GM23338 (cell line): ENCODE results near the gene HJURP. TPM values are rescaled to one million over a fixed set of nuclear protein-coding genes. Genes with fewer than 3 reads are reported as not detected.

Experiments
- ATAC-seq: fragments of 200-7000 bp; cut with Tn5 transposase; 3 replicates; pipeline ENCODE4 v1.9.1; 2020
- DNase-seq: peaks from one replicate; pipeline ENCODE4 v3.0.0-alpha.2; 2015; ENCODE audit warnings: low spot score
- H2AFZ ChIP-seq: fragments of 200-600 bp; sonication (generic); 2 replicates; pipeline ENCODE4 v1.8.0; 2016; ENCODE audit warnings: antibody characterized with exemption, mild to moderate bottlenecking, moderate library complexity
- H3F3A ChIP-seq: fragments of 200-600 bp; sonication (generic); replicated peaks from 2 replicates; pipeline ENCODE4 v1.8.0; 2017; ENCODE audit warnings: antibody characterized with exemption, mixed run types, low read depth
- H3K27ac ChIP-seq: fragments of 200-600 bp; sonication (generic); 2 replicates; pipeline ENCODE4 v1.6.1; 2016; ENCODE audit warnings: low read depth
- H3K27me3 ChIP-seq: fragments of 200-600 bp; sonication (generic); 2 replicates; pipeline ENCODE4 v1.8.0; 2016; ENCODE audit warnings: mild to moderate bottlenecking, mixed run types, moderate library complexity; ENCODE audit not compliant: insufficient read depth
- H3K36me3 ChIP-seq: fragments of 200-600 bp; sonication (generic); 2 replicates; pipeline ENCODE4 v1.8.0; 2016; ENCODE audit warnings: mild to moderate bottlenecking; ENCODE audit not compliant: insufficient read depth
- H3K4me1 ChIP-seq: fragments of 200-600 bp; sonication (generic); 2 replicates; pipeline ENCODE4 v1.8.0; 2016; ENCODE audit warnings: mild to moderate bottlenecking, moderate library complexity; ENCODE audit not compliant: insufficient read depth
- H3K4me2 ChIP-seq: fragments of 200-600 bp; sonication (generic); 2 replicates; pipeline ENCODE4 v1.7.1; 2017; ENCODE audit warnings: mixed run types
- H3K4me3 ChIP-seq: fragments of 200-600 bp; sonication (generic); 2 replicates; pipeline ENCODE4 v1.6.1; 2016; ENCODE audit warnings: mixed run types
- H3K79me2 ChIP-seq: fragments of 200-600 bp; sonication (generic); replicated peaks from 2 replicates; pipeline ENCODE4 v1.8.0; 2017; ENCODE audit warnings: mild to moderate bottlenecking; ENCODE audit not compliant: insufficient read depth
- H3K9me2 ChIP-seq: fragments of 200-600 bp; sonication (generic); 2 replicates; pipeline ENCODE4 v1.8.0; 2017; ENCODE audit not compliant: insufficient read depth
- H4K20me1 ChIP-seq: fragments of 200-600 bp; sonication (generic); replicated peaks from 2 replicates; pipeline ENCODE4 v1.8.0; 2017; ENCODE audit warnings: mild to moderate bottlenecking; ENCODE audit not compliant: insufficient read depth
- H3K27ac Mint-ChIP-seq: 2 replicates; pipeline ENCODE4 v1.8.0; 2020; ENCODE audit warnings: inconsistent platforms, mild to moderate bottlenecking, moderate library complexity, mixed read lengths
- H3K27me3 Mint-ChIP-seq: 3 replicates; pipeline ENCODE4 v1.8.0; 2022; ENCODE audit warnings: low read depth, mild to moderate bottlenecking, moderate library complexity, mixed read lengths, inconsistent platforms; ENCODE audit not compliant: insufficient read depth, poor library complexity
- H3K36me3 Mint-ChIP-seq: 3 replicates; pipeline ENCODE4 v1.8.0; 2021; ENCODE audit warnings: low read depth, mild to moderate bottlenecking, inconsistent platforms, moderate library complexity, mixed read lengths
- H3K4me1 Mint-ChIP-seq: 3 replicates; pipeline ENCODE4 v1.8.0; 2020; ENCODE audit warnings: mild to moderate bottlenecking, inconsistent platforms, mixed read lengths
- H3K4me3 Mint-ChIP-seq: 3 replicates; pipeline ENCODE4 v1.8.0; 2021; ENCODE audit warnings: moderate library complexity, mild to moderate bottlenecking, inconsistent platforms, mixed read lengths
- H3K9me3 Mint-ChIP-seq: 3 replicates; pipeline ENCODE4 v1.8.0; 2020; ENCODE audit warnings: moderate library complexity, mild to moderate bottlenecking, inconsistent platforms, mixed read lengths
- CREB1 ChIP-seq: fragments of 250-450 bp; sonication (Bioruptor Pico); IDR thresholded peaks from 2 replicates; pipeline ENCODE4 v1.5.0; 2020; ENCODE audit warnings: low read depth, mild to moderate bottlenecking, moderate library complexity
- EZH2 ChIP-seq: fragments of 200-600 bp; sonication (generic); IDR thresholded peaks from one replicate; pipeline ENCODE4 v1.8.0; 2017; ENCODE audit warnings: antibody characterized with exemption, mild to moderate bottlenecking, low read depth; ENCODE audit not compliant: unreplicated experiment
- EZH2phosphoT487 ChIP-seq: fragments of 200-600 bp; sonication (generic); IDR thresholded peaks from one replicate; pipeline ENCODE4 v1.8.1; 2018; ENCODE audit warnings: antibody characterized with exemption; ENCODE audit not compliant: unreplicated experiment
- JUNB ChIP-seq: IDR thresholded peaks from one replicate; pipeline ENCODE4 v1.6.1; 2016; ENCODE audit warnings: antibody characterized with exemption; ENCODE audit not compliant: unreplicated experiment
- NANOG ChIP-seq: IDR thresholded peaks from 2 replicates; pipeline ENCODE4 v1.6.1; 2016; ENCODE audit warnings: antibody characterized with exemption, borderline replicate concordance
- STAT1 ChIP-seq: IDR thresholded peaks from one replicate; pipeline ENCODE4 v1.6.1; 2016; ENCODE audit warnings: antibody characterized with exemption; ENCODE audit not compliant: unreplicated experiment
- ZNF114 ChIP-seq: fragments of 250-450 bp; sonication (Bioruptor Pico); IDR thresholded peaks from 2 replicates; pipeline ENCODE4 v1.5.0; 2020; ENCODE audit warnings: mild to moderate bottlenecking, moderate library complexity
- polyA plus RNA-seq: library from polyadenylated mRNA; unstranded; fragments of >200 nt; fragmentation: Nextera tagmentation; extraction: Ambion mirVana; gene quantifications from 2 replicates; pipeline ENCODE4 v1.2.1, GENCODE V29; 2016
- total RNA-seq: library from RNA; depleted of rRNA; stranded (reverse); fragments of >200 nt; shearing (Covaris generic); gene quantifications from 2 replicates; pipeline ENCODE4 v1.2.3, GENCODE V29; 2014
- TF ChIP-seq, protein P1 (sequence below): IDR thresholded peaks from one replicate; pipeline ENCODE4 v1.6.1; 2018; ENCODE audit warnings: antibody characterized with exemption; ENCODE audit not compliant: unreplicated experiment
- TF ChIP-seq, protein P2 (sequence below): IDR thresholded peaks from 2 replicates; pipeline ENCODE4 v1.6.1; 2016; ENCODE audit warnings: antibody characterized with exemption
- TF ChIP-seq, protein P3 (sequence below), 2 experiments: fragments of 200-600 bp in 1 of 2; sonication (generic) in 1 of 2; conservative IDR thresholded peaks; 2 replicates each; pipeline versions ENCODE4 v1.5.1 to v1.6.1; 2016 to 2017; ENCODE audit warnings: antibody characterized with exemption in 2 of 2, low read depth in 2 of 2, mild to moderate bottlenecking in 2 of 2, moderate library complexity in 1 of 2
- TF ChIP-seq, protein P4 (sequence below): fragments of 250-450 bp; sonication (Bioruptor Pico); IDR thresholded peaks from 2 replicates; pipeline ENCODE4 v1.5.0; 2020; ENCODE audit warnings: mild to moderate bottlenecking, moderate library complexity

The HJURP gene
- total and polyA plus RNA-seq, 2 experiments from 2014 or later: 42.9 to 49.2 TPM

- no peaks in the 10 kb centered on the region for H3K9me2 ChIP-seq
Measured at GRCh38 chr2:233824373-233824772, 30.0 kb downstream of the HJURP start.

More at GRCh38 chr2:233824373-233824772, 30.0 kb downstream of the HJURP start:
- peak; percentile 56 for ATAC-seq
- Histone ChIP-seq H3K4me3 (no peak overlapping the region), H2AFZ (no peak overlapping the region), H3F3A (no peaks in the 10 kb centered on the region), H3K4me2 (no peak overlapping the region), H3K27me3 (no peaks in the 10 kb centered on the region), H4K20me1 (no peaks in the 10 kb centered on the region), H3K27ac (no peak overlapping the region), H3K79me2 (no peaks in the 10 kb centered on the region), H3K36me3 (no peaks in the 10 kb centered on the region), H3K4me1 (no peaks in the 10 kb centered on the region)
- TF ChIP-seq, protein P1, sequence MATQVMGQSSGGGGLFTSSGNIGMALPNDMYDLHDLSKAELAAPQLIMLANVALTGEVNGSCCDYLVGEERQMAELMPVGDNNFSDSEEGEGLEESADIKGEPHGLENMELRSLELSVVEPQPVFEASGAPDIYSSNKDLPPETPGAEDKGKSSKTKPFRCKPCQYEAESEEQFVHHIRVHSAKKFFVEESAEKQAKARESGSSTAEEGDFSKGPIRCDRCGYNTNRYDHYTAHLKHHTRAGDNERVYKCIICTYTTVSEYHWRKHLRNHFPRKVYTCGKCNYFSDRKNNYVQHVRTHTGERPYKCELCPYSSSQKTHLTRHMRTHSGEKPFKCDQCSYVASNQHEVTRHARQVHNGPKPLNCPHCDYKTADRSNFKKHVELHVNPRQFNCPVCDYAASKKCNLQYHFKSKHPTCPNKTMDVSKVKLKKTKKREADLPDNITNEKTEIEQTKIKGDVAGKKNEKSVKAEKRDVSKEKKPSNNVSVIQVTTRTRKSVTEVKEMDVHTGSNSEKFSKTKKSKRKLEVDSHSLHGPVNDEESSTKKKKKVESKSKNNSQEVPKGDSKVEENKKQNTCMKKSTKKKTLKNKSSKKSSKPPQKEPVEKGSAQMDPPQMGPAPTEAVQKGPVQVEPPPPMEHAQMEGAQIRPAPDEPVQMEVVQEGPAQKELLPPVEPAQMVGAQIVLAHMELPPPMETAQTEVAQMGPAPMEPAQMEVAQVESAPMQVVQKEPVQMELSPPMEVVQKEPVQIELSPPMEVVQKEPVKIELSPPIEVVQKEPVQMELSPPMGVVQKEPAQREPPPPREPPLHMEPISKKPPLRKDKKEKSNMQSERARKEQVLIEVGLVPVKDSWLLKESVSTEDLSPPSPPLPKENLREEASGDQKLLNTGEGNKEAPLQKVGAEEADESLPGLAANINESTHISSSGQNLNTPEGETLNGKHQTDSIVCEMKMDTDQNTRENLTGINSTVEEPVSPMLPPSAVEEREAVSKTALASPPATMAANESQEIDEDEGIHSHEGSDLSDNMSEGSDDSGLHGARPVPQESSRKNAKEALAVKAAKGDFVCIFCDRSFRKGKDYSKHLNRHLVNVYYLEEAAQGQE: no peak
- TF ChIP-seq EZH2phosphoT487: no peak
- TF ChIP-seq ZNF114 (CRISPR knock-in tag): no peak
- TF ChIP-seq NANOG: no peak
- TF ChIP-seq, protein P2, sequence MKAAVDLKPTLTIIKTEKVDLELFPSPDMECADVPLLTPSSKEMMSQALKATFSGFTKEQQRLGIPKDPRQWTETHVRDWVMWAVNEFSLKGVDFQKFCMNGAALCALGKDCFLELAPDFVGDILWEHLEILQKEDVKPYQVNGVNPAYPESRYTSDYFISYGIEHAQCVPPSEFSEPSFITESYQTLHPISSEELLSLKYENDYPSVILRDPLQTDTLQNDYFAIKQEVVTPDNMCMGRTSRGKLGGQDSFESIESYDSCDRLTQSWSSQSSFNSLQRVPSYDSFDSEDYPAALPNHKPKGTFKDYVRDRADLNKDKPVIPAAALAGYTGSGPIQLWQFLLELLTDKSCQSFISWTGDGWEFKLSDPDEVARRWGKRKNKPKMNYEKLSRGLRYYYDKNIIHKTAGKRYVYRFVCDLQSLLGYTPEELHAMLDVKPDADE: no peak
- TF ChIP-seq, protein P3, sequence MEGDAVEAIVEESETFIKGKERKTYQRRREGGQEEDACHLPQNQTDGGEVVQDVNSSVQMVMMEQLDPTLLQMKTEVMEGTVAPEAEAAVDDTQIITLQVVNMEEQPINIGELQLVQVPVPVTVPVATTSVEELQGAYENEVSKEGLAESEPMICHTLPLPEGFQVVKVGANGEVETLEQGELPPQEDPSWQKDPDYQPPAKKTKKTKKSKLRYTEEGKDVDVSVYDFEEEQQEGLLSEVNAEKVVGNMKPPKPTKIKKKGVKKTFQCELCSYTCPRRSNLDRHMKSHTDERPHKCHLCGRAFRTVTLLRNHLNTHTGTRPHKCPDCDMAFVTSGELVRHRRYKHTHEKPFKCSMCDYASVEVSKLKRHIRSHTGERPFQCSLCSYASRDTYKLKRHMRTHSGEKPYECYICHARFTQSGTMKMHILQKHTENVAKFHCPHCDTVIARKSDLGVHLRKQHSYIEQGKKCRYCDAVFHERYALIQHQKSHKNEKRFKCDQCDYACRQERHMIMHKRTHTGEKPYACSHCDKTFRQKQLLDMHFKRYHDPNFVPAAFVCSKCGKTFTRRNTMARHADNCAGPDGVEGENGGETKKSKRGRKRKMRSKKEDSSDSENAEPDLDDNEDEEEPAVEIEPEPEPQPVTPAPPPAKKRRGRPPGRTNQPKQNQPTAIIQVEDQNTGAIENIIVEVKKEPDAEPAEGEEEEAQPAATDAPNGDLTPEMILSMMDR (conservative IDR thresholded peaks at IDR 0.05; ENCODE audit: low read depth in 2 of 2): no peak
- no peak for TF ChIP-seq CREB1 (CRISPR knock-in tag)
- no peak for TF ChIP-seq JUNB
- TF ChIP-seq, protein P4, sequence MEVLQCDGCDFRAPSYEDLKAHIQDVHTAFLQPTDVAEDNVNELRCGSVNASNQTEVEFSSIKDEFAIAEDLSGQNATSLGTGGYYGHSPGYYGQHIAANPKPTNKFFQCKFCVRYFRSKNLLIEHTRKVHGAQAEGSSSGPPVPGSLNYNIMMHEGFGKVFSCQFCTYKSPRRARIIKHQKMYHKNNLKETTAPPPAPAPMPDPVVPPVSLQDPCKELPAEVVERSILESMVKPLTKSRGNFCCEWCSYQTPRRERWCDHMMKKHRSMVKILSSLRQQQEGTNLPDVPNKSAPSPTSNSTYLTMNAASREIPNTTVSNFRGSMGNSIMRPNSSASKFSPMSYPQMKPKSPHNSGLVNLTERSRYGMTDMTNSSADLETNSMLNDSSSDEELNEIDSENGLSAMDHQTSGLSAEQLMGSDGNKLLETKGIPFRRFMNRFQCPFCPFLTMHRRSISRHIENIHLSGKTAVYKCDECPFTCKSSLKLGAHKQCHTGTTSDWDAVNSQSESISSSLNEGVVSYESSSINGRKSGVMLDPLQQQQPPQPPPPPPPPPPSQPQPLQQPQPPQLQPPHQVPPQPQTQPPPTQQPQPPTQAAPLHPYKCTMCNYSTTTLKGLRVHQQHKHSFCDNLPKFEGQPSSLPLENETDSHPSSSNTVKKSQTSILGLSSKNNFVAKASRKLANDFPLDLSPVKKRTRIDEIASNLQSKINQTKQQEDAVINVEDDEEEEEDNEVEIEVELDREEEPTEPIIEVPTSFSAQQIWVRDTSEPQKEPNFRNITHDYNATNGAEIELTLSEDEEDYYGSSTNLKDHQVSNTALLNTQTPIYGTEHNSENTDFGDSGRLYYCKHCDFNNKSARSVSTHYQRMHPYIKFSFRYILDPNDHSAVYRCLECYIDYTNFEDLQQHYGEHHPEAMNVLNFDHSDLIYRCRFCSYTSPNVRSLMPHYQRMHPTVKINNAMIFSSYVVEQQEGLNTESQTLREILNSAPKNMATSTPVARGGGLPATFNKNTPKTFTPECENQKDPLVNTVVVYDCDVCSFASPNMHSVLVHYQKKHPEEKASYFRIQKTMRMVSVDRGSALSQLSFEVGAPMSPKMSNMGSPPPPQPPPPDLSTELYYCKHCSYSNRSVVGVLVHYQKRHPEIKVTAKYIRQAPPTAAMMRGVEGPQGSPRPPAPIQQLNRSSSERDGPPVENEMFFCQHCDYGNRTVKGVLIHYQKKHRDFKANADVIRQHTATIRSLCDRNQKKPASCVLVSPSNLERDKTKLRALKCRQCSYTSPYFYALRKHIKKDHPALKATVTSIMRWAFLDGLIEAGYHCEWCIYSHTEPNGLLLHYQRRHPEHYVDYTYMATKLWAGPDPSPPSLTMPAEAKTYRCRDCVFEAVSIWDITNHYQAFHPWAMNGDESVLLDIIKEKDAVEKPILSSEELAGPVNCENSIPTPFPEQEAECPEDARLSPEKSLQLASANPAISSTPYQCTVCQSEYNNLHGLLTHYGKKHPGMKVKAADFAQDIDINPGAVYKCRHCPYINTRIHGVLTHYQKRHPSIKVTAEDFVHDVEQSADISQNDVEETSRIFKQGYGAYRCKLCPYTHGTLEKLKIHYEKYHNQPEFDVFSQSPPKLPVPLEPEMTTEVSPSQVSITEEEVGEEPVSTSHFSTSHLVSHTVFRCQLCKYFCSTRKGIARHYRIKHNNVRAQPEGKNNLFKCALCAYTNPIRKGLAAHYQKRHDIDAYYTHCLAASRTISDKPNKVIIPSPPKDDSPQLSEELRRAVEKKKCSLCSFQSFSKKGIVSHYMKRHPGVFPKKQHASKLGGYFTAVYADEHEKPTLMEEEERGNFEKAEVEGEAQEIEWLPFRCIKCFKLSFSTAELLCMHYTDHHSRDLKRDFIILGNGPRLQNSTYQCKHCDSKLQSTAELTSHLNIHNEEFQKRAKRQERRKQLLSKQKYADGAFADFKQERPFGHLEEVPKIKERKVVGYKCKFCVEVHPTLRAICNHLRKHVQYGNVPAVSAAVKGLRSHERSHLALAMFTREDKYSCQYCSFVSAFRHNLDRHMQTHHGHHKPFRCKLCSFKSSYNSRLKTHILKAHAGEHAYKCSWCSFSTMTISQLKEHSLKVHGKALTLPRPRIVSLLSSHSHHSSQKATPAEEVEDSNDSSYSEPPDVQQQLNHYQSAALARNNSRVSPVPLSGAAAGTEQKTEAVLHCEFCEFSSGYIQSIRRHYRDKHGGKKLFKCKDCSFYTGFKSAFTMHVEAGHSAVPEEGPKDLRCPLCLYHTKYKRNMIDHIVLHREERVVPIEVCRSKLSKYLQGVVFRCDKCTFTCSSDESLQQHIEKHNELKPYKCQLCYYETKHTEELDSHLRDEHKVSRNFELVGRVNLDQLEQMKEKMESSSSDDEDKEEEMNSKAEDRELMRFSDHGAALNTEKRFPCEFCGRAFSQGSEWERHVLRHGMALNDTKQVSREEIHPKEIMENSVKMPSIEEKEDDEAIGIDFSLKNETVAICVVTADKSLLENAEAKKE (CRISPR knock-in tag): no peak
- TF ChIP-seq STAT1: no peak
- TF ChIP-seq EZH2: no peak
- Mint-ChIP-seq H3K9me3 (peaks cover 3% of the 10 kb centered on the region; the same call in 1 of the 3 replicates), H3K36me3 (no peaks in the 10 kb centered on the region), H3K4me3 (no peak overlapping the region), H3K27ac (no peak overlapping the region), H3K4me1 (peaks cover 3% of the 10 kb centered on the region; the same call in 2 of the 3 replicates), H3K27me3 (peaks cover 9% of the 10 kb centered on the region)
- peak; percentile 46 for DNase-seq
